IgD-negative memory B cell (primary cell): ENCODE results near the gene AKNAD1. TPM values are rescaled to one million over a fixed set of nuclear protein-coding genes. Genes with fewer than 3 reads are reported as not detected.
"Not testable (repeated sequence)": the region's sequence is repeated elsewhere in the genome, so short reads cannot be mapped to it uniquely, and the experiment has no call there.

Source experiments
- H3K27ac Mint-ChIP-seq, 3 donors: one replicate each; pipeline ENCODE4 v1.8.0; 2020 to 2022; ENCODE audit warnings: mild to moderate bottlenecking in 3 of 3, mixed read lengths in 3 of 3, moderate library complexity in 1 of 3
- H3K27me3 Mint-ChIP-seq: one replicate; pipeline ENCODE4 v1.8.0; 2021; ENCODE audit warnings: mixed read lengths
- H3K36me3 Mint-ChIP-seq: one replicate; pipeline ENCODE4 v1.8.0; 2020; ENCODE audit warnings: mild to moderate bottlenecking, mixed read lengths
- H3K4me1 Mint-ChIP-seq, 3 donors: one replicate each; pipeline ENCODE4 v1.8.0; 2020 to 2022; ENCODE audit warnings: mixed read lengths in 3 of 3, mild to moderate bottlenecking in 1 of 3
- H3K4me3 Mint-ChIP-seq, 4 donors: one replicate each; pipeline ENCODE4 v1.8.0; 2020 to 2022; ENCODE audit warnings: mild to moderate bottlenecking in 4 of 4, mixed read lengths in 4 of 4, moderate library complexity in 3 of 4
- H3K9me3 Mint-ChIP-seq, 3 donors: one replicate each; pipeline ENCODE4 v1.8.0; 2020 to 2021; ENCODE audit warnings: mixed read lengths in 3 of 3, mild to moderate bottlenecking in 1 of 3
- polyA plus RNA-seq: library from polyadenylated mRNA; unstranded; fragments of 300-500 nt; fragmentation: Illumina TruSeq; gene quantifications from one replicate; pipeline ENCODE4 v1.2.3, GENCODE V29; 2021

Gene AKNAD1
- polyA plus RNA-seq, 1 donor from 2014 or later: not detected

DNA sequence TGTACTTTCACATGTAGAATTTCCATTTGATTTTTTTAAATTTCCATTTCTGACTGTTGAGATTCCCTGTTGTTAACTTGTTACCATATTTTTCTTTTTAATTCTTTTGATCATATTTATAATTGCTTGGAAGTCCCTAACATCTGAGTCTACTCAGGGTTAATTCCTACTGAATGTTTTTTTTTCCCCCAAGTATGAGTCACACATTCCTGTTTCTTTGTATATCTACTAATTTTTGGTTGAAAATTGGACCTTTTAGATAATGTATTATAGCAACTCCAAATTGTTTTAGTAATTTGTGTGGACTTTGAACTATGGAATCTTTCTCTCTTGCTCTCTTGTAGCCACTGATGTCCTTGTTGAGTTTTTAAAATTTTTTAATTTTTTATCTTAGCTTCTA, 55.8 kb downstream of the AKNAD1 start:
- no peaks in the 10 kb centered on the region for H3K4me1 Mint-ChIP-seq
- no peaks in the 10 kb centered on the region for H3K9me3 Mint-ChIP-seq
- H3K27me3 Mint-ChIP-seq: no peaks in the 10 kb centered on the region
- H3K4me3 Mint-ChIP-seq: no peak overlapping the region
- H3K36me3 Mint-ChIP-seq: peaks cover 11% of the 10 kb centered on the region
- peak overlapping the region in 1 of 3 donors; percentile 88 for H3K27ac Mint-ChIP-seq

DNA sequence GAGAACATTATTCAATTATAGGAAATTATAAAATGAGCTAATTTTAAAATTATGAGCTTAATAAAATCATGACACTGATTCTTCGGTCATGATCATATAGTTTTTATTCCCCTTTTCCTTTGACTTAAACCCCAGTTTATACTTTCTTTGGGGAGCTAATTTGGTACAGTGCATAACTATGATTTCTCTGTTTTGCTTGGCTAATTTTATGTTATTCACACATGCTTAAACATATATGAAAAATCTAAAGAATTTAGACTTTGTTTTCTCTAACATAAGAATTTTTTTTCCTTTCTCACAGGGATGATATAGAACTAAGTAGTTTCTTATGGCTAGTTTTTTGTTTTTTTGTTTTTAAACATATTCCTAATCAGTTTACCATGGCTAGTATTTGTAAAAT, 57.9 kb downstream of the AKNAD1 start:
- H3K36me3 Mint-ChIP-seq: peaks cover 15% of the 10 kb centered on the region
- H3K9me3 Mint-ChIP-seq: no peaks in the 10 kb centered on the region
- no peak overlapping the region for H3K27ac Mint-ChIP-seq
- H3K4me1 Mint-ChIP-seq: no peaks in the 10 kb centered on the region
- no peak overlapping the region for H3K4me3 Mint-ChIP-seq
- H3K27me3 Mint-ChIP-seq: no peaks in the 10 kb centered on the region

DNA sequence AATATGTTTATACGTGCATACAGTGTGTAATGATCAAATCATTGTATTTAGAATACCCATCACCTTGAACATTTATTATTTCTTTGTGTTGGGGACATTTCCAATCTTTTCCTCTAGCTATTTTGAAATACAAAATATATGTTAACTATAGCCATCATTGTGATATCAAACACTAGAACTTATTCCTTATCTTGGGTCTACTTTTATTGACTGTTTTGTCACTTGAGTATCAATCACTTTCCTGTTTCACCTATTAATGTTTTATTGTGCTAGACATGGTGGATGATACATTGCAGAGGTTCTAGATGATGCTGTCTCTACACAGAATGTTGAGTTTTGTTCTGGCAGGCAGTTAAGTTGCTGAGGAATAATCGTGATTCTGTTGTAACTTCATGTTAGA, 64.5 kb downstream of the AKNAD1 start:
- Mint-ChIP-seq H3K27me3 (no peaks in the 10 kb centered on the region), H3K36me3 (peaks cover 34% of the 10 kb centered on the region), H3K27ac (no peak overlapping the region), H3K9me3 (peaks cover 9 to 16% (median 10%) of the 10 kb centered on the region in 3 donors), H3K4me1 (peaks cover 0 to 1% (median 0%) of the 10 kb centered on the region in 3 donors), H3K4me3 (no peak overlapping the region)

- H3K9me3 Mint-ChIP-seq: peaks cover 10 to 16% (median 10%) of the 10 kb centered on the region in 3 donors
- H3K4me3 Mint-ChIP-seq: no peak overlapping the region
- peaks cover 37% of the 10 kb centered on the region for H3K36me3 Mint-ChIP-seq
- H3K27me3 Mint-ChIP-seq: no peaks in the 10 kb centered on the region
- H3K4me1 Mint-ChIP-seq: peaks cover 0 to 1% (median 0%) of the 10 kb centered on the region in 3 donors
- H3K27ac Mint-ChIP-seq: no peak overlapping the region
These were observed 65.1 kb downstream of the AKNAD1 start for GRCh38 chr1:108791790-108792189.

DNA sequence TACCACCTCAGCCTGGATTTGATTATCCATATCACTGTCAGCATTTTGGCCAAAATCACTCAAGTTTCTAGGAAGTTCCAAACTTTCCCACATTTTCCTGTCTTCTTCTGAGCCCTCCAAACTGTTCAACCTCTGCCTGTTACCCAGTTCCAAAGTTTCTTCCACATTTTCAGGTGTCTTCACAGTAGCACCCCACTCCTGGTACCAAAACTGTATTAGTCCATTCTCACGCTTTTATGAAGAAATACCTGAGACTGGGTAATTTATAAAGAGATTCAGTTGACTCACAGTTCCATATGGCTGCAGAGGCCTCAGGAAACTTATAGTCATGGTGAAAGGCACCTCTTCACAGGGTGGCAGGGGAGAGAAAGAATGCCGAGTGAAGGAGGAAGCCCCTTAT, 71.0 kb downstream of the AKNAD1 start:
- peak overlapping the region in 1 of 4 donors; percentile 22 for H3K4me3 Mint-ChIP-seq
- H3K4me1 Mint-ChIP-seq: no peaks in the 10 kb centered on the region
- H3K27me3 Mint-ChIP-seq: no peaks in the 10 kb centered on the region
- peaks cover 11 to 33% (median 12%) of the 10 kb centered on the region in 3 donors for H3K9me3 Mint-ChIP-seq
- no peak overlapping the region for H3K27ac Mint-ChIP-seq
- H3K36me3 Mint-ChIP-seq: peaks cover 50% of the 10 kb centered on the region

DNA sequence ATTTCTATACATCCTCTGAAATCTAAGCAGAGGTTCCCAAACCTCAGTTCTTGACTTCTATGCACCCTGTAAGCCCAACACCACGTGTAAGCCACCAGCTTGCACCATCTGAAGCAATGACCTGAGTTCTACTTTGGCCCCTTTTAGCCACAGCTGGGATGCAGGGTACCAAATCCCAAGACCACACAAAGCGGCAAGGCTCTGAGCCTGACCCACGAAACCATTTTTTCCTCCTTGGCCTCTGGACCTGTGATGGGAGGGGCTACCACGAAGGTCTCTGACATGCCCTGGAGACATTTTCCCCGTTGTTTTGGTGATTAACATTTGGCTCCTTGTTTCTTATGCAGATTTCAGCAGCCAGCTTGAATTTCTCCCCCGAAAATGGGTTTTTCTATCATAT, 71.6 kb downstream of the AKNAD1 start:
- H3K9me3 Mint-ChIP-seq: peaks cover 11 to 33% (median 12%) of the 10 kb centered on the region in 3 donors
- no peak overlapping the region for H3K27ac Mint-ChIP-seq
- H3K4me1 Mint-ChIP-seq: no peaks in the 10 kb centered on the region
- no peak overlapping the region for H3K4me3 Mint-ChIP-seq
- H3K36me3 Mint-ChIP-seq: peaks cover 49% of the 10 kb centered on the region
- H3K27me3 Mint-ChIP-seq: no peaks in the 10 kb centered on the region

DNA sequence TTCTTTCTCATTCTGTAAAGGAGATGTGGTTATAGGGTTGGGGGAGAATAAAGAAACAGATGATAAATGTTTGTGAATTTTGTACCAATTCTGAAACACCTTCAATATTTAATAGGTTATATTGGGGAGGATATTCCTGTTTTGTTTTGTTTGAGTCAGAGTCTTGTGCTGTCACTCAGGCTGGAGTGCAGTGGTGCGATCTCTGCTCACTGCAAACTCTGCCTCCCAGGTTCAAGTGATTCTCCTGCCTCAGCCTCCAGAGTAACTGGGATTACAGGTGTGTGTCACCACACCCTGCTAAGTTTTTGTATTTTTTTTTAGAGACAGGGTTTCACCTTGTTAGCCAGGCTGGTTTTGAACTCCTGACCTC, 75.3 kb downstream of the AKNAD1 start:
- H3K4me3 Mint-ChIP-seq, H3K4me1 Mint-ChIP-seq, H3K27me3 Mint-ChIP-seq, H3K27ac Mint-ChIP-seq: not testable (repeated sequence)
- Mint-ChIP-seq H3K36me3 (peaks cover 45% of the 10 kb centered on the region), H3K9me3 (peaks cover 10 to 33% (median 10%) of the 10 kb centered on the region in 3 donors)

DNA sequence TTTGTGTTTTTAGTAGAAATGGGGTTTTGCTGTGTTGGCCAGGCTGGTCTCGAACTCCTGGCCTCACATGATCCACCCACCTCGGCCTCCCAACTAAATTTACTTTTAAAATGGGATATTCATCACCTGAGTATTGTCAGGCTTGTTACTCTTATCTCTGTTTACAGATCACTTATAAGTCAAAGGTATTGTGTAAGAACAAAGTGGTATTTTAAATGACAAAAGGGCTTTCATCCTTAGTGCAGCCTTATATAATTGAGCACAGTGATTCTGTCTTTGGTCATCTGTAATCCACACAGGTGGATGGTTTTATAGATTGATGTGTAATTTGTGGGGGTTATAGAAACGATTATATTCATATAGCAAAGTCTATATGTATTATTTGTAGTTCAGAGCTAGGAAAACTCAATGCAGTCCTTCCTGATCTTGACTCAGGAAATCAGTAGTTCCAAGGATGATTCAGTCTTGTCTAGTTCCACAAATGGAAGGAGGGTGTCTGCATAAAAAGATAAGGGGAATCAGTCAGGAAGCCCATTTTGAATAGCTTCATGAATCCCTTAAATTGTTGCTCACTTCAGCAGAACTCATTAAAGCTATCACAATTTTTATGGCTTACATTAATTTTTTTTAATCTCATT, 75.8 kb downstream of the AKNAD1 start:
- Mint-ChIP-seq H3K27ac (no peak overlapping the region), H3K4me1 (no peaks in the 10 kb centered on the region), H3K27me3 (no peaks in the 10 kb centered on the region), H3K36me3 (peaks cover 42% of the 10 kb centered on the region), H3K4me3 (no peak overlapping the region), H3K9me3 (peaks cover 8 to 32% (median 10%) of the 10 kb centered on the region in 3 donors)

DNA sequence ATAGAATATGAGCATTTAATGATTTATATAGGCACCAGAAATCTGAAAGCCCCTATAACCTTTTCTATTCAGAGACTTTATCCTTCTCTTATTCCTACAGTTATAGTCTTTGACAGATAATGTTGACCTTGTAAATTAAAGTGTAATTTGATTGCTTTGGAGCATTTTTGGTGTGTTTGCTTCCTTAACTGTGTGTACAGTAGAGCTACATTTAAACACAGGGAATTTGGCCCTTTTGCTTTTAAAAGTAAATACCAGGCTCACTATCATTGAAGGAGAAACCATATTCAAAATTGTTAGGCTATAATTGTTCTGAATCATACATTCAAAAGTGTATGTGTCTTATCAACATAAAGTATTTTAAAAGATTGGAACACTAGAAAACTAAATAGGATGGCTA, 77.4 kb downstream of the AKNAD1 start:
- Mint-ChIP-seq H3K27ac (no peak overlapping the region), H3K9me3 (peaks cover 5 to 16% (median 6%) of the 10 kb centered on the region in 3 donors), H3K36me3 (peaks cover 31% of the 10 kb centered on the region), H3K4me1 (no peaks in the 10 kb centered on the region), H3K27me3 (no peaks in the 10 kb centered on the region), H3K4me3 (no peak overlapping the region)

- H3K9me3 Mint-ChIP-seq: peaks cover 0 to 5% (median 0%) of the 10 kb centered on the region in 3 donors
- H3K27me3 Mint-ChIP-seq: no peaks in the 10 kb centered on the region
- H3K36me3 Mint-ChIP-seq: peaks cover 16% of the 10 kb centered on the region
- H3K4me3 Mint-ChIP-seq: no peak overlapping the region
- no peaks in the 10 kb centered on the region for H3K4me1 Mint-ChIP-seq
- H3K27ac Mint-ChIP-seq: no peak overlapping the region
These were observed 79.1 kb downstream of the AKNAD1 start for GRCh38 chr1:108777839-108778238.

GRCh38 chr1:108767708-108768107, 89.2 kb downstream of the AKNAD1 start:
- Mint-ChIP-seq H3K4me3 (no peak overlapping the region), H3K36me3 (peaks cover 7% of the 10 kb centered on the region), H3K9me3 (no peaks in the 10 kb centered on the region), H3K27me3 (no peaks in the 10 kb centered on the region), H3K27ac (no peak overlapping the region), H3K4me1 (no peaks in the 10 kb centered on the region)

DNA sequence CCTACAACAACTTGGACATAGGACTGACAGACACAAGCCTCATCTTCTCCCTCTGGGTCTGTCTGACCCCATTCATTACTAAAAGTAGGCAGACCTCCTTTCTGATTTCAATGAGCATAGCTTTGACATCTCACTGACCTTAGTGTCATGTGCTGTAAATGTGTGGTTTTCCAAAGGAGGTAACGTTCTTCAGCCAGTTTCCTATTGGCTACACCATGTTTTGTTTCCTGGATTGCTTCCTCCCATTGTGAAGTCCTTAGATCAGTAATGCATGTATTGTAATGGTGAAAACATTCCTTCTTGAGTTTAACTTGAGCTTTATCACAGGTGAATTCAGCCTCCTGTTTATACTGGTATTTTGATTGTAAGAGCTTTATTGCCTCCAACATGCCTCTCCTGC, 89.8 kb downstream of the AKNAD1 start:
- H3K27me3 Mint-ChIP-seq: no peaks in the 10 kb centered on the region
- H3K27ac Mint-ChIP-seq: no peak overlapping the region
- peaks cover 7% of the 10 kb centered on the region for H3K36me3 Mint-ChIP-seq

More for the DNA sequence above, 89.8 kb downstream of the AKNAD1 start:
- Mint-ChIP-seq H3K4me3 (no peak overlapping the region), H3K4me1 (no peaks in the 10 kb centered on the region), H3K9me3 (no peaks in the 10 kb centered on the region)

Other genes starting within 250 kb of the AKNAD1 start
- gene HENMT1, start 196.0 kb downstream of the AKNAD1 start, polyA plus RNA-seq: 10.1 TPM
- gene PRPF38B, start 164.8 kb downstream of the AKNAD1 start, polyA plus RNA-seq: 26.2 TPM
- not detected for gene FNDC7, start 144.2 kb downstream of the AKNAD1 start, polyA plus RNA-seq
- 34.7 TPM for gene STXBP3, start 110.4 kb downstream of the AKNAD1 start, polyA plus RNA-seq
- gene GPSM2, start 19.9 kb upstream of the AKNAD1 start, polyA plus RNA-seq: 1.5 TPM
- gene CLCC1, start 106.4 kb upstream of the AKNAD1 start, polyA plus RNA-seq: 10.9 TPM
- 3.7 TPM for gene WDR47, start 185.0 kb upstream of the AKNAD1 start, polyA plus RNA-seq
- gene TAF13, start 218.9 kb upstream of the AKNAD1 start, polyA plus RNA-seq: 2.7 TPM
- 34.8 TPM for gene TMEM167B, start 233.7 kb upstream of the AKNAD1 start, polyA plus RNA-seq